ENCODE results near the gene LY6G6C. TPM values are rescaled to one million over a fixed set of nuclear protein-coding genes. Genes with fewer than 3 reads are reported as not detected.

LY6G6C gene
- total RNA-seq, 1 donor: not detected

- no peak overlapping the region for H3K4me3 ChIP-seq (ENCODE audit: low read depth, low read length)
- no peak for DNase-seq (ENCODE audit: low read depth)
- TF ChIP-seq CTCF (IDR thresholded peaks at IDR 0.05; ENCODE audit: insufficient read depth, low read depth, low read length): no peak
These were observed 15.6 kb downstream of the LY6G6C start for GRCh38 chr6:31705931-31706330.

- DNase-seq (ENCODE audit: low read depth): peak; percentile 99
- peak within 1 kb of the TSS; percentile 99 for H3K4me3 ChIP-seq (ENCODE audit: low read depth, low read length)
- TF ChIP-seq CTCF (IDR thresholded peaks at IDR 0.05; ENCODE audit: insufficient read depth, low read depth, low read length): no peak
These were observed 18.5 kb downstream of the LY6G6C start, which contains the start of gene ABHD16A for GRCh38 chr6:31702819-31703716. Gene ABHD16A (minus strand): TSS chr6:31703324. CDS start chr6:31703281, 43 bp downstream.

- peak overlapping the region; percentile 99 for H3K4me3 ChIP-seq (ENCODE audit: low read depth, low read length)
- peak; percentile 34 for DNase-seq (ENCODE audit: low read depth)
- TF ChIP-seq CTCF (IDR thresholded peaks at IDR 0.05; ENCODE audit: insufficient read depth, low read depth, low read length): no peak
These were observed 19.1 kb downstream of the LY6G6C start for GRCh38 chr6:31702405-31702818.

- peak overlapping the region; percentile 99 for H3K4me3 ChIP-seq (ENCODE audit: low read depth, low read length)
- peak; percentile 68 for DNase-seq (ENCODE audit: low read depth)
- TF ChIP-seq CTCF (IDR thresholded peaks at IDR 0.05; ENCODE audit: insufficient read depth, low read depth, low read length): no peak
These were observed 19.7 kb downstream of the LY6G6C start for GRCh38 chr6:31701666-31702404.

GRCh38 chr6:31700740-31701401, 20.7 kb downstream of the LY6G6C start:
- H3K4me3 ChIP-seq (ENCODE audit: low read depth, low read length): no peak overlapping the region
- TF ChIP-seq CTCF (IDR thresholded peaks at IDR 0.05; ENCODE audit: insufficient read depth, low read depth, low read length): no peak
- DNase-seq (ENCODE audit: low read depth): no peak

- DNase-seq (ENCODE audit: low read depth): no peak
- no peak overlapping the region for H3K4me3 ChIP-seq (ENCODE audit: low read depth, low read length)
- no peak for TF ChIP-seq CTCF (IDR thresholded peaks at IDR 0.05; ENCODE audit: insufficient read depth, low read depth, low read length)
These were observed 24.0 kb downstream of the LY6G6C start for GRCh38 chr6:31697555-31697954.

Data from fibroblast of villous mesenchyme (primary cell).